ENCODE data around the gene TMEM61.

The TMEM61 gene

DNA sequence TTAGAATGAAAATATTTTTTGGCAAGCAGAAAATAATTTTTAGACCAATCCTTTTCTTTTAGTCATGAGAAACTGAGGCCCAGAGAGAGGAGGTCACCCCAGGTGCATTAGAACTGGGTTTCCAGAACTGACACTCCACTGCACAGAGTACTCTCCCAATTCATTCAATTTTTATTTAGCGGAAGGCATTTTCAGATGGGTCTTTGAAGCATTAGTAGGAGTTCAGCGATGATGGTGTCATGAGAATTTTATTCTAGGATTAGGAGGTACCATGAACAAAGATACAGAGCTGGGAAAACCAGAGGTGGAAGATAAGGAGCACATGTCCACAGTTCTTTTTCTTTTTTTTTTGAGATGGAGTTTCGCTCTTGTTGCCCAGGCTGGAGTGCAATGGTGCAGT lies 61.2 kb downstream of the TMEM61 start:
- TF ChIP-seq, protein P1, sequence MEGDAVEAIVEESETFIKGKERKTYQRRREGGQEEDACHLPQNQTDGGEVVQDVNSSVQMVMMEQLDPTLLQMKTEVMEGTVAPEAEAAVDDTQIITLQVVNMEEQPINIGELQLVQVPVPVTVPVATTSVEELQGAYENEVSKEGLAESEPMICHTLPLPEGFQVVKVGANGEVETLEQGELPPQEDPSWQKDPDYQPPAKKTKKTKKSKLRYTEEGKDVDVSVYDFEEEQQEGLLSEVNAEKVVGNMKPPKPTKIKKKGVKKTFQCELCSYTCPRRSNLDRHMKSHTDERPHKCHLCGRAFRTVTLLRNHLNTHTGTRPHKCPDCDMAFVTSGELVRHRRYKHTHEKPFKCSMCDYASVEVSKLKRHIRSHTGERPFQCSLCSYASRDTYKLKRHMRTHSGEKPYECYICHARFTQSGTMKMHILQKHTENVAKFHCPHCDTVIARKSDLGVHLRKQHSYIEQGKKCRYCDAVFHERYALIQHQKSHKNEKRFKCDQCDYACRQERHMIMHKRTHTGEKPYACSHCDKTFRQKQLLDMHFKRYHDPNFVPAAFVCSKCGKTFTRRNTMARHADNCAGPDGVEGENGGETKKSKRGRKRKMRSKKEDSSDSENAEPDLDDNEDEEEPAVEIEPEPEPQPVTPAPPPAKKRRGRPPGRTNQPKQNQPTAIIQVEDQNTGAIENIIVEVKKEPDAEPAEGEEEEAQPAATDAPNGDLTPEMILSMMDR (IDR thresholded peaks at IDR 0.05; ENCODE audit: extremely low read depth, missing control alignments): no peak
- no peak for DNase-seq (ENCODE audit: low spot score)
